ENCODE results near the gene TM6SF1.
"Not testable (repeated sequence)": the region's sequence is repeated elsewhere in the genome, so short reads cannot be mapped to it uniquely, and the experiment has no call there.

Gene TM6SF1

GRCh38 chr15:83166830-83167229, 59.4 kb downstream of the TM6SF1 start:
- DNase-seq (ENCODE audit: low read depth) = no peak
- H3K4me3 ChIP-seq (ENCODE audit: low read depth, low read length) = no peak overlapping the region
- TF ChIP-seq, protein P1, sequence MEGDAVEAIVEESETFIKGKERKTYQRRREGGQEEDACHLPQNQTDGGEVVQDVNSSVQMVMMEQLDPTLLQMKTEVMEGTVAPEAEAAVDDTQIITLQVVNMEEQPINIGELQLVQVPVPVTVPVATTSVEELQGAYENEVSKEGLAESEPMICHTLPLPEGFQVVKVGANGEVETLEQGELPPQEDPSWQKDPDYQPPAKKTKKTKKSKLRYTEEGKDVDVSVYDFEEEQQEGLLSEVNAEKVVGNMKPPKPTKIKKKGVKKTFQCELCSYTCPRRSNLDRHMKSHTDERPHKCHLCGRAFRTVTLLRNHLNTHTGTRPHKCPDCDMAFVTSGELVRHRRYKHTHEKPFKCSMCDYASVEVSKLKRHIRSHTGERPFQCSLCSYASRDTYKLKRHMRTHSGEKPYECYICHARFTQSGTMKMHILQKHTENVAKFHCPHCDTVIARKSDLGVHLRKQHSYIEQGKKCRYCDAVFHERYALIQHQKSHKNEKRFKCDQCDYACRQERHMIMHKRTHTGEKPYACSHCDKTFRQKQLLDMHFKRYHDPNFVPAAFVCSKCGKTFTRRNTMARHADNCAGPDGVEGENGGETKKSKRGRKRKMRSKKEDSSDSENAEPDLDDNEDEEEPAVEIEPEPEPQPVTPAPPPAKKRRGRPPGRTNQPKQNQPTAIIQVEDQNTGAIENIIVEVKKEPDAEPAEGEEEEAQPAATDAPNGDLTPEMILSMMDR (IDR thresholded peaks at IDR 0.05; ENCODE audit: control insufficient read depth, extremely low read depth, insufficient read depth) = no peak

DNA sequence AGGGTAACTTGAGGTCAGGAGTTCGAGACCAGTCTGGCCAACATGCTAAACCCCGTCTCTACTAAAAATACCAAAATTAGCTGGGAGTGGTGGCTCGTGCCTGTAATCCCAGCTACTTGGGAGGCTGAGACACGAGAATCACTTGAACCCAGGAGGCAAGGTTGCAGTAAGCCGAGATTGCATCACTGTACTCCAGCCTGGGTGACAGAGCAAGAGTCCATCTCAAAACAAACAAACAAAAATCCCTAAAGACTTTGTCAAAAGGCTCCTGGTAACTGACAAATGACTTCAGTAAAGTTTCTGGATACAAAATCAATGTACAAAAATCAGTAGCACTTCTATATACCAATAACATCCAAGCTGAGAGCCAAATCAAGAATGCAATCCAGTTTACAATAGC, 62.1 kb downstream of the TM6SF1 start:
- not testable (repeated sequence) for H3K4me3 ChIP-seq (ENCODE audit: low read depth, low read length); DNase-seq (ENCODE audit: low read depth)

DNA sequence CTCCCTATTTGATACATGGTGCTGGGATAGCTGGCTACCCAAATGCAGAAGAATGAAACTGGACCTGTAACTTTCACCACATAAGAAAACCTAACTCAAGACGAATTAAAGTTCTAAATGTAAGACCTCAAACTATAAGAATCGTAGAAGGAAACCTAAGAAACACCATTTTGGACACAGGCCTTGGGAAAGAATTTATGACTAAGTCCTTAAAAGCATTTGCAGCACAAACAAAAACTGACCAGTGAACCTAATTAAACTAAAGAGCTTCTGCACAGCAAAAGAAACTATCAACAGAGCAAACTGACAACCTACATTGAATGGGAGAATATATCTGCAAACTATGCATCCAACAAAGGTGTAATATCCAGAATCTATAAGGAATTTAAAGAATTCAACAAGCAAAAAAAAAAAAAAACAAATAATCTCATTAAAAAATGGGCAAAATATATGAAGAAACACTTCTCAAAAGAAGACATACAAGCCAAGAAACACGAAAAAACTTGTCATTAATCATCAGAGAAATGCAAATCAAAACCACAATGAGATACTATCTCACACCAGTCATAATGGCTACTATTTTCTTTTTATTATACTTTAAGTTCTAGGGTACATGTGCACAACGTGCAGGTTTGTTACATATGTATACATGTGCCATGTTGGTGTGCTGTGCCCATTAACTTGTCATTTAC, 63.2 kb downstream of the TM6SF1 start:
- TF ChIP-seq, protein P1 (IDR thresholded peaks at IDR 0.05; ENCODE audit: control insufficient read depth, extremely low read depth, insufficient read depth) = no peak
- DNase-seq (ENCODE audit: low read depth) = no peak
- no peak overlapping the region for H3K4me3 ChIP-seq (ENCODE audit: low read depth, low read length)

- no peak for DNase-seq (ENCODE audit: low read depth)
- TF ChIP-seq, protein P1 (IDR thresholded peaks at IDR 0.05; ENCODE audit: control insufficient read depth, extremely low read depth, insufficient read depth) = no peak
- no peak overlapping the region for H3K4me3 ChIP-seq (ENCODE audit: low read depth, low read length)
Observed at GRCh38 chr15:83174891-83175290, 67.4 kb downstream of the TM6SF1 start.

DNA sequence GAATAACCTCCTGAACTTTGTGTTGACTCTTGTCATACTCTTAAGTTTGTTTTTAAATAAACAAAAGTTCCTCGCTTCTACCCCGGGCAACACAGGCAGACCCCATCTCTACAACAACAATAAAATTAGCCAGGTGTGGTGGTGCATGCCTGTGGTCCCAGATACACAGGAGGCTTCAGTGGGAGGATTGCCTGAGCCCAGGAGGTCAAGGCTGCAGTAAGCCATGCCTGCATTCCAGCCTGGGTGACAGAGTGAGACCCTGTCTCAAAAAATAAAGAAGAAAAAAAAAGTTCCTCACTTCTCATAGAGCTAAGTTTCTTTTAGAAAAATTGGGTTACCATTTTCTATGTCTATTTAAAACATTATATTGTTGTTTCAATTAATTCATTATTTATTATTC, 70.9 kb downstream of the TM6SF1 start:
- TF ChIP-seq, protein P1 (IDR thresholded peaks at IDR 0.05; ENCODE audit: control insufficient read depth, extremely low read depth, insufficient read depth) = no peak
- DNase-seq (ENCODE audit: low read depth) = no peak
- H3K4me3 ChIP-seq (ENCODE audit: low read depth, low read length) = no peak overlapping the region

GRCh38 chr15:83178869-83179325, 71.5 kb downstream of the TM6SF1 start:
- no peak for DNase-seq (ENCODE audit: low read depth)
- TF ChIP-seq, protein P1 (IDR thresholded peaks at IDR 0.05; ENCODE audit: control insufficient read depth, extremely low read depth, insufficient read depth) = no peak
- H3K4me3 ChIP-seq (ENCODE audit: low read depth, low read length) = no peak overlapping the region

DNA sequence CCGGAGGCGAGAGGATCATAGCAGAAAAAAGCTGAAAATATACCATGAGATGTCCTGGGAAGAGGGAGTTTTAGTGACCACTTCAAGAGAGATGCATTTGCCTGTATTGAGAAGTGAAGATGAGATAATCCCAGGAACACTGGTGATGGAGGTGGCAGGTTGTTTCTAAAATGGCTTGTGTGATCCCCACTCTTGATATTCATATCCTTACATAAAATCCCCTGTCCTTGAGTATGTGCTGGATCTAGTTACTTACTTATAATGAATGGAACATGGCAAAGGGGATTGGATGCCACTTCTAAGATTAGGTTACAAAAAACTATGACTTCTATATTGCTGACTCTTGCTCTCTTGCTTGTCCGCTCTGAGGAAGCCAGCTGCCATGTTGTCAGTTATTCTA, 78.1 kb downstream of the TM6SF1 start:
- no peak for DNase-seq (ENCODE audit: low read depth)
- H3K4me3 ChIP-seq (ENCODE audit: low read depth, low read length) = no peak overlapping the region
- TF ChIP-seq, protein P1 (IDR thresholded peaks at IDR 0.05; ENCODE audit: control insufficient read depth, extremely low read depth, insufficient read depth) = no peak
